ENCODE data around the gene TFF2.

- TF ChIP-seq POLR2AphosphoS5 (IDR thresholded peaks at IDR 0.05; ENCODE audit: low read depth, low read length): no peak
- TF ChIP-seq, protein P1, sequence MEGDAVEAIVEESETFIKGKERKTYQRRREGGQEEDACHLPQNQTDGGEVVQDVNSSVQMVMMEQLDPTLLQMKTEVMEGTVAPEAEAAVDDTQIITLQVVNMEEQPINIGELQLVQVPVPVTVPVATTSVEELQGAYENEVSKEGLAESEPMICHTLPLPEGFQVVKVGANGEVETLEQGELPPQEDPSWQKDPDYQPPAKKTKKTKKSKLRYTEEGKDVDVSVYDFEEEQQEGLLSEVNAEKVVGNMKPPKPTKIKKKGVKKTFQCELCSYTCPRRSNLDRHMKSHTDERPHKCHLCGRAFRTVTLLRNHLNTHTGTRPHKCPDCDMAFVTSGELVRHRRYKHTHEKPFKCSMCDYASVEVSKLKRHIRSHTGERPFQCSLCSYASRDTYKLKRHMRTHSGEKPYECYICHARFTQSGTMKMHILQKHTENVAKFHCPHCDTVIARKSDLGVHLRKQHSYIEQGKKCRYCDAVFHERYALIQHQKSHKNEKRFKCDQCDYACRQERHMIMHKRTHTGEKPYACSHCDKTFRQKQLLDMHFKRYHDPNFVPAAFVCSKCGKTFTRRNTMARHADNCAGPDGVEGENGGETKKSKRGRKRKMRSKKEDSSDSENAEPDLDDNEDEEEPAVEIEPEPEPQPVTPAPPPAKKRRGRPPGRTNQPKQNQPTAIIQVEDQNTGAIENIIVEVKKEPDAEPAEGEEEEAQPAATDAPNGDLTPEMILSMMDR (IDR thresholded peaks at IDR 0.05): no peak
- TF ChIP-seq TCF7L2 (IDR thresholded peaks at IDR 0.05; ENCODE audit: low read depth, low read length): no peak
These were observed 4.4 kb downstream of the TFF2 start for GRCh38 chr21:42346441-42346840.

All from Panc1 (cell line).